DMS79 (cell line): ENCODE results near the gene CPNE5.

Experiments
- DNase-seq: peaks from one replicate; lab custom pipeline; 2025; lab: John Stamatoyannopoulos, UW

The CPNE5 gene

GRCh38 chr6:36834576-36835341 lies 4.5 kb downstream of the CPNE5 start:
- no peak for DNase-seq

- no peak for DNase-seq
These were observed 6.0 kb downstream of the CPNE5 start for GRCh38 chr6:36833182-36833789.

GRCh38 chr6:36832313-36832712 lies 6.9 kb downstream of the CPNE5 start:
- DNase-seq = no peak

GRCh38 chr6:36830577-36830976 lies 8.7 kb downstream of the CPNE5 start:
- DNase-seq = no peak

GRCh38 chr6:36829919-36830544 lies 9.2 kb downstream of the CPNE5 start:
- peak; percentile 69 for DNase-seq

GRCh38 chr6:36827261-36828079 lies 11.8 kb downstream of the CPNE5 start:
- DNase-seq = peak; percentile 79

GRCh38 chr6:36826520-36827227 lies 12.6 kb downstream of the CPNE5 start:
- DNase-seq = peak; percentile 76

GRCh38 chr6:36825994-36826393 lies 13.2 kb downstream of the CPNE5 start:
- DNase-seq = no peak

GRCh38 chr6:36825452-36825851 lies 13.8 kb downstream of the CPNE5 start:
- DNase-seq = no peak

GRCh38 chr6:36824253-36824652 lies 15.0 kb downstream of the CPNE5 start:
- no peak for DNase-seq

GRCh38 chr6:36823421-36824096 lies 15.7 kb downstream of the CPNE5 start:
- DNase-seq = no peak

GRCh38 chr6:36822506-36823269 lies 16.6 kb downstream of the CPNE5 start:
- DNase-seq = no peak

- no peak for DNase-seq
These were observed 17.5 kb downstream of the CPNE5 start for GRCh38 chr6:36821581-36822335.

- DNase-seq = no peak
These were observed 18.3 kb downstream of the CPNE5 start for GRCh38 chr6:36820700-36821580.

- peak; percentile 50 for DNase-seq
These were observed 20.5 kb downstream of the CPNE5 start for GRCh38 chr6:36818756-36819155.

GRCh38 chr6:36817847-36818246 lies 21.4 kb downstream of the CPNE5 start:
- no peak for DNase-seq

GRCh38 chr6:36817176-36817817 lies 21.9 kb downstream of the CPNE5 start:
- no peak for DNase-seq
